ENCODE data around the gene PDE4D. TPM values are rescaled to one million over a fixed set of nuclear protein-coding genes. Genes with fewer than 3 reads are reported as not detected.

PDE4D gene
- total RNA-seq, 1 donor from 2014 or later: 2.3 TPM

GRCh38 chr5:59287884-59288283, 605.6 kb downstream of the PDE4D start:
- H3K27ac ChIP-seq: no peak overlapping the region
- no peak overlapping the region for H3K4me3 ChIP-seq
- no peak for DNase-seq (ENCODE audit: low spot score)
- H4K20me1 ChIP-seq (ENCODE audit: low read depth): no peaks in the 10 kb centered on the region
- H3K27me3 Mint-ChIP-seq (ENCODE audit: insufficient read depth, low read depth): no peaks in the 10 kb centered on the region
- H3K27me3 ChIP-seq: no peaks in the 10 kb centered on the region
- no peak overlapping the region for H2AFZ ChIP-seq (replicated peaks)
- no peaks in the 10 kb centered on the region for H3K9me3 ChIP-seq (ENCODE audit: low read depth)
- H3K4me1 Mint-ChIP-seq: no peaks in the 10 kb centered on the region
- no peaks in the 10 kb centered on the region for H3K79me2 ChIP-seq (ENCODE audit: low read depth)
- H3K4me1 ChIP-seq: no peaks in the 10 kb centered on the region
- H3K4me2 ChIP-seq: no peak overlapping the region
- no peaks in the 10 kb centered on the region for H3K9me3 Mint-ChIP-seq
- no peak overlapping the region for H3K4me3 Mint-ChIP-seq
- H3K36me3 ChIP-seq: no peaks in the 10 kb centered on the region
- no peak overlapping the region for H3K9ac ChIP-seq
- no peaks in the 10 kb centered on the region for H3F3A ChIP-seq (ENCODE audit: low read depth)
- H3K27ac Mint-ChIP-seq: no peak overlapping the region
- no peaks in the 10 kb centered on the region for H3K36me3 Mint-ChIP-seq
- TF ChIP-seq EZH2 (IDR thresholded peaks at IDR 0.05): no peak
- TF ChIP-seq CTCF (IDR thresholded peaks at IDR 0.05): no peak
- TF ChIP-seq EZH2phosphoT487 (IDR thresholded peaks at IDR 0.05): no peak

- no peak overlapping the region for H3K27ac ChIP-seq
- H3K79me2 ChIP-seq (ENCODE audit: low read depth): no peaks in the 10 kb centered on the region
- H3K4me3 Mint-ChIP-seq: no peak overlapping the region
- H3K4me2 ChIP-seq: no peak overlapping the region
- no peaks in the 10 kb centered on the region for H3F3A ChIP-seq (ENCODE audit: low read depth)
- no peaks in the 10 kb centered on the region for H3K27me3 ChIP-seq
- TF ChIP-seq EZH2phosphoT487 (IDR thresholded peaks at IDR 0.05) (no peak), EZH2 (IDR thresholded peaks at IDR 0.05) (no peak), CTCF (IDR thresholded peaks at IDR 0.05) (no peak)
- no peak overlapping the region for H3K4me3 ChIP-seq
- no peaks in the 10 kb centered on the region for H3K4me1 ChIP-seq
- H3K9me3 Mint-ChIP-seq: no peaks in the 10 kb centered on the region
- no peak overlapping the region for H3K27ac Mint-ChIP-seq
- H3K9me3 ChIP-seq (ENCODE audit: low read depth): no peaks in the 10 kb centered on the region
- no peaks in the 10 kb centered on the region for H3K36me3 ChIP-seq
- H3K4me1 Mint-ChIP-seq: no peaks in the 10 kb centered on the region
- no peaks in the 10 kb centered on the region for H4K20me1 ChIP-seq (ENCODE audit: low read depth)
- H2AFZ ChIP-seq (replicated peaks): no peak overlapping the region
- no peak overlapping the region for H3K9ac ChIP-seq
- no peak for DNase-seq (ENCODE audit: low spot score)
- no peaks in the 10 kb centered on the region for H3K36me3 Mint-ChIP-seq
- H3K27me3 Mint-ChIP-seq (ENCODE audit: insufficient read depth, low read depth): no peaks in the 10 kb centered on the region
Observed at GRCh38 chr5:59287361-59287760, 606.2 kb downstream of the PDE4D start.

- TF ChIP-seq CTCF (IDR thresholded peaks at IDR 0.05) (no peak), EZH2phosphoT487 (IDR thresholded peaks at IDR 0.05) (no peak), EZH2 (IDR thresholded peaks at IDR 0.05) (no peak)
- H3K4me3 Mint-ChIP-seq: no peak overlapping the region
- H3K9ac ChIP-seq: no peak overlapping the region
Observed at GRCh38 chr5:59286510-59286909, 607.0 kb downstream of the PDE4D start.

More at GRCh38 chr5:59286510-59286909, 607.0 kb downstream of the PDE4D start:
- Histone ChIP-seq H4K20me1 (ENCODE audit: low read depth) (no peaks in the 10 kb centered on the region), H3K79me2 (ENCODE audit: low read depth) (no peaks in the 10 kb centered on the region), H3K27ac (no peak overlapping the region), H3K9me3 (ENCODE audit: low read depth) (no peaks in the 10 kb centered on the region), H3K4me2 (no peak overlapping the region), H3K27me3 (no peaks in the 10 kb centered on the region), H3K4me1 (no peaks in the 10 kb centered on the region), H2AFZ (replicated peaks) (no peak overlapping the region), H3K36me3 (no peaks in the 10 kb centered on the region), H3F3A (ENCODE audit: low read depth) (no peaks in the 10 kb centered on the region), H3K4me3 (no peak overlapping the region)
- H3K36me3 Mint-ChIP-seq: no peaks in the 10 kb centered on the region
- no peak for DNase-seq (ENCODE audit: low spot score)
- no peak overlapping the region for H3K27ac Mint-ChIP-seq
- no peaks in the 10 kb centered on the region for H3K9me3 Mint-ChIP-seq
- H3K4me1 Mint-ChIP-seq: no peaks in the 10 kb centered on the region
- H3K27me3 Mint-ChIP-seq (ENCODE audit: insufficient read depth, low read depth): no peaks in the 10 kb centered on the region

Data from neural progenitor cell (in vitro differentiated cells).